GM12878 (cell line): ENCODE results near the gene PKD1L1. TPM values are rescaled to one million over a fixed set of nuclear protein-coding genes. Genes with fewer than 3 reads are reported as not detected.

Experiments
- ATAC-seq: fragments of 200-7000 bp; cut with Tn5 transposase; 3 replicates; pipeline ENCODE4 v1.9.1; 2020; ENCODE audit warnings: mild to moderate bottlenecking, moderate library complexity
- BruUV-seq: library from RNA; stranded (reverse); fragments of 400-500 nt; replicated peaks from 2 replicates; lab custom pipeline; 2021; lab: Mats Ljungman, UMichigan
- CTCF ChIA-PET: fragments of 300-600 bp; sonication (Branson Sonifier 250); formaldehyde crosslinking; extraction: SDS; loops from one replicate; lab custom pipeline; 2021; ENCODE audit warnings: inconsistent platforms; lab: Yijun Ruan, JAX
- POLR2A ChIA-PET: fragments of 350-600 bp; formaldehyde crosslinking; extraction: SDS; loops from one replicate; lab custom pipeline; 2021; ENCODE audit warnings: inconsistent platforms; lab: Charles Lee
- RAD21 ChIA-PET: fragments of 300-600 bp; sonication (Branson Sonifier 250); formaldehyde crosslinking; loops from one replicate; lab custom pipeline; 2023; ENCODE audit warnings: antibody characterized with exemption; ENCODE audit not compliant: unreplicated experiment; lab: Charles Lee
- SMC1A ChIA-PET: fragments of 300-600 bp; sonication (Branson Sonifier 250); formaldehyde crosslinking; loops from one replicate; lab custom pipeline; 2023; ENCODE audit not compliant: unreplicated experiment, uncharacterized antibody; lab: Charles Lee
- DNase-seq: peaks from one replicate; pipeline ENCODE4 v3.0.0-alpha.2; 2011; ENCODE audit warnings: low read depth, low spot score
- FAIRE-seq: peaks from 3 replicates; lab custom pipeline; 2011; peaks lifted over from hg19 to GRCh38; lab: Jason Lieb, UNC
- H2AFZ ChIP-seq: 2 replicates; pipeline ENCODE4 v1.6.0; 2011; ENCODE audit warnings: low read depth, low read length, control low read depth; ENCODE audit not compliant: control insufficient read depth
- H3K27ac ChIP-seq: 2 replicates; pipeline ENCODE4 v1.5.1; 2011; ENCODE audit warnings: control low read depth; ENCODE audit not compliant: control insufficient read depth, insufficient read depth
- H3K27me3 ChIP-seq, 2 experiments: replicated peaks in 1 of 2; 2 replicates each; pipeline versions ENCODE4 v1.6.0 to v1.6.1; 2011; ENCODE audit warnings: low read length in 1 of 2; ENCODE audit not compliant: control insufficient read depth in 2 of 2, insufficient read depth in 2 of 2
- H3K36me3 ChIP-seq, 2 experiments: 2 replicates each; pipeline ENCODE4 v1.5.1; 2011; ENCODE audit warnings: low read length in 1 of 2; ENCODE audit not compliant: control insufficient read depth in 2 of 2, insufficient read depth in 2 of 2
- H3K4me1 ChIP-seq: 2 replicates; pipeline ENCODE4 v1.6.1; 2011; ENCODE audit warnings: mild to moderate bottlenecking, low read length, moderate library complexity, mixed read lengths; ENCODE audit not compliant: control insufficient read depth, insufficient read depth
- H3K4me2 ChIP-seq: 2 replicates; pipeline ENCODE4 v1.6.0; 2011; ENCODE audit warnings: control low read depth; ENCODE audit not compliant: control insufficient read depth, insufficient read depth
- H3K4me3 ChIP-seq: fragments of 200-600 bp; sonication (generic); 2 replicates; pipeline ENCODE4 v1.5.1; 2016
- H3K79me2 ChIP-seq: 2 replicates; pipeline ENCODE4 v1.6.0; 2011; ENCODE audit warnings: low read length; ENCODE audit not compliant: control insufficient read depth, insufficient read depth
- H3K9ac ChIP-seq: 2 replicates; pipeline ENCODE4 v1.8.0; 2011; ENCODE audit warnings: low read length, control low read depth, mixed read lengths; ENCODE audit not compliant: control insufficient read depth, insufficient read depth
- H3K9me3 ChIP-seq: replicated peaks from 3 replicates; pipeline ENCODE4 v1.5.1; 2011; ENCODE audit warnings: mild to moderate bottlenecking, low read length; ENCODE audit not compliant: control insufficient read depth, insufficient read depth
- H4K20me1 ChIP-seq: 2 replicates; pipeline ENCODE4 v1.6.0; 2011; ENCODE audit not compliant: control insufficient read depth, insufficient read depth
- ATF7 ChIP-seq: fragments of 450-650 bp; IDR thresholded peaks from 2 replicates; pipeline ENCODE4 v1.6.1; 2016; ENCODE audit warnings: low read depth, mild to moderate bottlenecking
- CUX1 ChIP-seq: IDR thresholded peaks from 2 replicates; pipeline ENCODE4 v1.6.1; 2012; ENCODE audit warnings: improper control_type of control experiment, low read depth, low read length; ENCODE audit not compliant: insufficient replicate concordance
- MTA3 ChIP-seq: IDR thresholded peaks from 2 replicates; pipeline ENCODE4 v1.6.1; 2012; ENCODE audit warnings: low read length, inconsistent platforms, borderline replicate concordance
- MYB ChIP-seq: fragments of 150-350 bp; IDR thresholded peaks from 2 replicates; pipeline ENCODE4 v1.6.1; 2014; ENCODE audit warnings: mild to moderate bottlenecking, low read depth, low read length, borderline replicate concordance
- NFYB ChIP-seq: IDR thresholded peaks from 2 replicates; pipeline ENCODE4 v1.6.1; 2011; ENCODE audit warnings: low read depth, mild to moderate bottlenecking, low read length, improper control_type of control experiment, moderate library complexity; ENCODE audit not compliant: insufficient read depth
- NKRF ChIP-seq: fragments of 450-650 bp; conservative IDR thresholded peaks from 2 replicates; pipeline ENCODE4 v1.6.1; 2017; ENCODE audit warnings: mild to moderate bottlenecking, moderate library complexity
- PAX8 ChIP-seq: fragments of 450-650 bp; IDR thresholded peaks from 2 replicates; pipeline ENCODE4 v1.6.1; 2017; ENCODE audit warnings: mild to moderate bottlenecking, moderate library complexity
- PBX3 ChIP-seq: IDR thresholded peaks from 2 replicates; pipeline ENCODE4 v1.6.1; 2011; ENCODE audit warnings: mild to moderate bottlenecking, low read depth, low read length, moderate library complexity; ENCODE audit not compliant: insufficient replicate concordance
- ZNF24 ChIP-seq: fragments of 450-650 bp; IDR thresholded peaks from 2 replicates; pipeline ENCODE4 v1.6.1; 2017; ENCODE audit warnings: antibody characterized with exemption, mild to moderate bottlenecking
- WGBS: methylation state at CpG from one replicate; pipeline ENCODE4 v1.1.6; 2016; ENCODE audit warnings: low lambda C conversion rate; ENCODE audit not compliant: insufficient replicate concordance, insufficient coverage; ENCODE audit errors: missing lambda C conversion rate; 5-methylcytosine and 5-hydroxymethylcytosine counted together
- in situ Hi-C: fragments of 300-500 bp; cut with MboI; formaldehyde crosslinking; loops from 9 replicates; pipeline ENCODE4 v1.14.3; 2018; ENCODE audit warnings: mixed read lengths
- intact Hi-C: fragments of 100-400 bp; cut with micrococcal nuclease; formaldehyde crosslinking; loops from one replicate; pipeline ENCODE4 v1.14.2; 2022; ENCODE audit not compliant: unreplicated experiment
- polyA plus RNA-seq, 11 experiments: library from polyadenylated mRNA; depleted of rRNA in 4 of 11; unstranded in 6 of 11; stranded (reverse) in 5 of 11; fragments of >200 nt; fragmentation: Nextera tagmentation in 4 of 11; fragmentation: Illumina TruSeq in 1 of 11; extraction: Ambion mirVana in 4 of 11; extraction: Trizol in 1 of 11; gene quantifications; 1 replicate in 1 of 11; 2 replicates in 10 of 11; pipeline versions ENCODE4 v1.2.1 to v1.2.3, GENCODE V29; 2011 to 2016; ENCODE audit warnings: inconsistent platforms in 2 of 11, missing spikeins in 2 of 11, low read depth in 1 of 11
- total RNA-seq, 4 experiments: library from RNA; depleted of rRNA in 3 of 4; stranded (reverse); fragments of >200 nt in 3 of 4; fragmentation: Illumina TruSeq in 1 of 4; extraction: Trizol in 1 of 4; gene quantifications; 2 replicates each; pipeline versions ENCODE4 v1.2.1 to v1.2.3, GENCODE V29; 2013 to 2021

Gene PKD1L1
- total and polyA plus RNA-seq, 10 of the 15 experiments (the other 5 are each of a cell fraction or from before 2014, with no cell fraction given): under 0.01 to 0.05 (median 0.02) TPM; not detected in 3

GRCh38 chr7:47882635-47883034 lies 65.6 kb downstream of the PKD1L1 start:
- Histone ChIP-seq H3K4me1 (no peaks in the 10 kb centered on the region), H2AFZ (no peak overlapping the region), H3K36me3 (no peaks in the 10 kb centered on the region), H3K27ac (no peak overlapping the region), H3K9ac (no peak overlapping the region), H3K4me3 (no peak overlapping the region), H4K20me1 (no peaks in the 10 kb centered on the region), H3K4me2 (no peak overlapping the region), H3K27me3 (peaks cover 5 to 7% of the 10 kb centered on the region in 2 experiments; a peak in 3 of 4 replicates), H3K9me3 (no peaks in the 10 kb centered on the region), H3K79me2 (no peaks in the 10 kb centered on the region)
- CTCF ChIA-PET: no interaction called here
- BruUV-seq: no TSS peak
- intact Hi-C loops: no loop called here
- TF ChIP-seq PAX8: no peak
- TF ChIP-seq NKRF: no peak
- no peak for TF ChIP-seq PBX3
- no peak for TF ChIP-seq MYB
- no peak for TF ChIP-seq ZNF24
- no peak for TF ChIP-seq NFYB
- TF ChIP-seq MTA3: no peak
- no peak for TF ChIP-seq ATF7
- no peak for TF ChIP-seq CUX1
- in situ Hi-C loops: no loop called here
- no peak for DNase-seq
- WGBS: 13% methylated on average over 3 of the region's 3 CpGs
- RAD21 ChIA-PET: no interaction called here
- SMC1A ChIA-PET: no interaction called here
- no peak for ATAC-seq
- no peak for FAIRE-seq
- POLR2A ChIA-PET: no interaction called here
